ENCODE data around the gene MRPL40.

- TF ChIP-seq CTCF (IDR thresholded peaks at IDR 0.05; ENCODE audit: extremely low read depth in 1 of 2, insufficient read depth in 1 of 2, low read depth in 1 of 2, low read length in 2 of 2) (no peak), POLR2A (IDR thresholded peaks at IDR 0.05; ENCODE audit: low read depth, low read length) (peak; percentile 61), MAX (IDR thresholded peaks at IDR 0.05; ENCODE audit: insufficient read depth, insufficient read length) (no peak), EZH2 (IDR thresholded peaks at IDR 0.05; ENCODE audit: borderline replicate concordance, low read depth, low read length, severe bottlenecking) (no peak), JUN (IDR thresholded peaks at IDR 0.05; ENCODE audit: borderline replicate concordance, insufficient read depth, insufficient read length, low read depth) (no peak), POLR2AphosphoS5 (IDR thresholded peaks at IDR 0.05; ENCODE audit: insufficient read depth, low read depth, low read length) (peak; percentile 74), MYC (IDR thresholded peaks at IDR 0.05; ENCODE audit: low read depth, low read length) (no peak), GATA2 (IDR thresholded peaks at IDR 0.05; ENCODE audit: insufficient read depth, insufficient read length, low read depth, low read length) (no peak), FOS (IDR thresholded peaks at IDR 0.05; ENCODE audit: borderline replicate concordance, insufficient read depth, low read length) (no peak)
These were observed 46.6 kb downstream of the MRPL40 start, which contains the start of gene UFD1 for GRCh38 chr22:19478901-19479354.

Data from endothelial cell of umbilical vein (primary cell).